HG02884 (cell line): ENCODE measurements around the gene MRGPRD.

Experiments used
- ATAC-seq: cut with Tn5 transposase; IDR thresholded peaks from one replicate; pipeline ENCODE4 v1.9.1; 2021; ENCODE audit warnings: mild to moderate bottlenecking, moderate library complexity; ENCODE audit not compliant: unreplicated experiment

Gene MRGPRD

GRCh38 chr11:68970921-68971636, 9.7 kb downstream of the MRGPRD start:
- no peak for ATAC-seq

DNA sequence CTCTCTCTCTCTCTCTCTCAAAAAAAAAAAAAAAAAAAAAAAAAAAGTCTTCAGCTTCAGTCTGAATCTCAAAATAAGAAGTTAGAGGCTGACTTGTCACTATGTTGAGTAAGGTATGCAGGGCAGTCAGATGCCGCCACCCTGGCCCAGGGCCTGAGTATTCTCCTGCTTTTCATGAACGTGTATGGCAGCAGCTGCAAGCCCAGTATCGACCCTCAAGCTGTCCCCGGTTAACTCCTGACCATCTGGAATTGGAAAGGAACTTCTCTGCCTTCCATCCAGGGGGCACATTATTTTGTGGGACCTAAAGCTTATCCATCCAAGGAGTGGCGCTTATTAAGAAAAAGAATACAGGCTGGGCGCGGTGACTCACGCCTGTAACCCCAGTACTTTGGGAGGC, 11.4 kb downstream of the MRGPRD start:
- ATAC-seq, result no peak

DNA sequence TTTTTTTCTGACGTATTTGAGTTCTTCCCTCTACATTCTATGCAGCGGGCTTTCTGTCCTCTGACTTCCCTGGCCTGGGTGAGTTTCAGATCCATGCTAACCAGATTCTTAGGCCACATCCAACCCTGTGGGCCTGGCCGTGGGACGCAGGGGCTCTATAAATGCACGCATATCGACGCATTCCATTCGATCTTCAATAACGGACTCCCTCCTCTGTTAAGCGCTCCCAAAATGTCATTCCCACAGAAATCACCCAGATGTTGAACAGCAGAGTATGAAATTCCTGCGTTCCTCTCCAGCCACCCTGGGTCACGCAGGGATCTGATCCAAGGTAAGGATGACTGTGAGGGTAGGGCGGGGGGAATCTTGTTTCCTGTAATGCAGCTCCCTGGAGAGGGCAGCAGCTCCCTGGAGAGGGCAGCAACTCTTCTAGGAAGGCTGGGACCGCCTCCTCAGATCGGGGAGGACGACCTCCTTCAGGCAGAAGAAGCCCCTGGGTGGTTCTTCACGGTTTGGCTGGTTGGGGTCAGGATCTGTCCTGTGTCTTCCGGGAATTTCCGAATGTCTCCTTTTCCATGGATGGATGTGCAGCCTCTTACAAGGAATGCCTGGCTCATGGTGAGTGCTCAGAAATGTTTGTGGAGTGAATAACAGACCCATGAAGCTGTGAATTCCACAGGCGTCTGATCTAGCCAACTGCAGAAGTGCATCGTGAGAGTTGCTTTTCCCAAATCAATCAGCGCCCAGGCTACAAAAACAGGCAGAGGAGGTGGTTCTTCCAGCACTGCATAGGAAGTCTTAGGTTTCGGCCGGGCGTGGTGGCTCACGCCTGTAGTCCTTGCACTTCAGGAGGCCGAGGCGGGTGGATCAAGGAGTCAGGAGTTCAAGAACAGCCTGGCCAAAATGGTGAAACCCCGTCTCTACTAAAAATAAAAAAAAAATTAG, 12.2 kb downstream of the MRGPRD start:
- ATAC-seq, result no peak

DNA sequence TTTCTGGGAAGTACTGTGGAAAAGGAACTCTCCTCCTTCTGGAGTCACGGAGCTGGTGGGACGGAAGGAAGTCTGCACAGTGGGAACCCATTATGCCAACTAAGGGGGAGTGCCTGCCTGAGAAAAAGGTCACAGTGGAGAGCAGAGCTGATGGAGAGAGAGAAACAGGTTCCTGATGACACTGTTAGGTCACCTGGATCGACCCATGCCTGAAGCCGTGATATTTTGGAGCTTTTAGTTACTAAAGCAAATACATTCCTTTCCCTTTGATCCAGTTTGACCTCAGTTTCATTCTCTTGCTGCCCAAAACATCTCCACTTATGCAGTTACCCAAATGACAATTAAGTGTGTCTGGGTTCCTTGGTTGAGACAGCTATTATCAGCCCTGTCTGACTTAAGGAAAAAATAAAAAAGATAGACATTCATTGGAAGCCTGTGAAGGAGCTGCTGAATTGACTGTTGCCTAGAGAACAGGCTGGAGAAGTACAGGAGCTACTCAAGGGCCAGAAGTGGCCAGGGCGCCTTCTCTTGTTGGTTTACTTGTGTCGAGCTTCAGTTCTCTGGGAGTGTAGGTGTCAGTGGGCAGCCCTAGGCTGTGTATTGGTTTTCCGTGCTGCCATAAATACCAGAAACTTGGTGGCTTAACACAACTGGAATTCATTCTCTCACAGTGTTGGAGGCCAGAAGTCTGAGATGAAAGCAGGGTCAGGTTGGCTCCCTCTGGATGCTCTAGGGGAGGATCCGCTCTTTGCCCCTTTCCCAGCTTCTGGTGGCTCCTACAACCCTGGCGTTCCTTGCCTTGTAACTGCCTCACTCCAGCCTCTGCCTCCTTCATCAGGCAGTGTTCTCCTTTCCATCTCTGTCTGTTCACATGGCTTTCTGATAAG, 13.6 kb downstream of the MRGPRD start:
- no peak for ATAC-seq

GRCh38 chr11:68965901-68966853, 14.6 kb downstream of the MRGPRD start:
- no peak for ATAC-seq

DNA sequence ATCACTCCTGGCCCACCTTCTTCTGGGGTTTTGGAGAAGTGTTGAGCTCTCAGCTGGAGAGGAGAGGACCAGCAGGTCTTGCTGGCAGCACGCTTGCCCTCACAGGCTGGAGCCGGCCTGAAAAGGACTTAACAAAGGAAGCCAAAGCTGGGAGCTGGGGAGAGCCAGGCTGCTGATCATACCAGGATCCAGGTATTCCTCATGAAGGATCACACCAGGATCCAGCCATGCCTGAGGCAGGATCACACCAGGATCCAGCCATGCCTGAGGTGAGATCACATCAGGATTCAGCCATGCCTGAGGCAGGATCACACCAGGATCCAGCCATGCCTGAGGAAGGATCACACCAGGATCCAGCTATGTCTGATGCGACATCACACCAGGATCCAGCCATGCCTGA, 17.0 kb downstream of the MRGPRD start:
- ATAC-seq, result no peak

DNA sequence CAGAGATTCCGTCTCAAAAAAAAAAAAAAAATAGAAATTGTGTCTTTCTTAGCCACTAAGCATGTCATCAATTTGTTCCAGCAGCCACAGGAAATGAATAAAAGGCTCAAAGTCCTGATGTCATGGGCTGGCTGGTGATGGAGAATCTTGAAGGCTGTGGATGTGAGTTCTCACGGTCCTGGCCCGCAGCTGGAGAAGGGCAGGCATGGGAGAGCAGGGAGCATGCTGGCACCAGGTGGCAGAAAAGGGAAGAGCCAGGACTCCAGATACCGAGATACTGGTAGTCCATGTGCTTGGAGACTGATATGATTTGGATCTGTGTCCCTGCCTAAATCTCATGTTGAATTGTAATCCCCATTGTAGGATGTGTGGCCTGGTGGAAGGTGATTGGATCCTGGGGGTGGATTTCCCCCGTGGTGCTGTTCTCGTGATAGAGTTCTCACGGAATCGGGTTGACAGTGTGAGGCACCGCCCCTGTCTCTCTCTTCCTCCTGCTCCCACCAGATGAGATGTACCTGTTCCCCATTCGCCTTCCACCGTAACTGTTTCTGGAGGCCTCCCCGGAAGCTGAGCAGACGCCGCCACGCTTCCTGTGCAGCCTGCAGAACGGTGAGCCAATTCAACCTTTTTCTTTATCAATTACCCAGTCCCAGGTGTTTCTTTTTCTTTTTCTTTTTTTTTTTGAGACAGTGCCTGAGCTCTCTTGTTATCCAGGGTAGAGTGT, 18.1 kb downstream of the MRGPRD start:
- no peak for ATAC-seq

- ATAC-seq, result no peak
Observed at GRCh38 chr11:68961245-68961644, 19.5 kb downstream of the MRGPRD start.

DNA sequence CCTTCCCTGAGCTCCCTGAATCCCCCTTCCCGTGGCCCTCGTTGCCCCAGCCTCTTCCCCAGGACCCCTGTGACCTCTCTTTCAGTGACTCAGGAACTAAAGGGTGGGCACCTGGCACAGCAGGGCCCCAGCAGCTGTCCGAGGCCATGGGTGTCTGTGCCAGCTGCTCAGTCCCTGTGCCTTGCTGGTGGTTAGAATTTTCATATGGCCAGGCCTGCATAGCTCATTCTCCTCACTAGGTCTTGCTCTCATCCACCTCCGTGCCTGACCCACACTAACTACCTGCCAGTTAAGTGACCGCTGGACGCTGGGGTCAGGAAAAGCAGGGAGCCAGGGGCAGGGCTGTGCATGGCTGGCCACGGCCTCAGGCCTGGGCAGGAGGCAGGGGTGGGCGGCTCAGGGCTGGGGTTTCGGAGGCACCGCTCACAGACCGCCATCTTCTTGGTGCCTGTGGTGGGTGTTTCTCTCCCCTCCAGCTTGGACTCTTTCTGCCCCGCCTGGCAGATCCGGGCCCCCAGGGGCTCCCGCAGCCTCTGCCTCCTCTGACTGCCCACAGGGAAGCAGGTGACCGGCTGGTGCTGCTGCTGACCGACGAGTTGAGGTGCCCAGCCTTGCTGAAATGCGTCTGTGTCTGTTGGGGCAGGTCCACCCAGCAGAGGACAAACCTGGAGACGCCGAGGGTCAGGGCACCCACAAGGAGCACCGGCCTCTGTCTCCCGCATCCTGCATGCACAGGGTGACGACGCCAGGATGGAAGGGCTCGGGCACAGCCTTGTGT, 20.3 kb downstream of the MRGPRD start:
- ATAC-seq, result no peak

DNA sequence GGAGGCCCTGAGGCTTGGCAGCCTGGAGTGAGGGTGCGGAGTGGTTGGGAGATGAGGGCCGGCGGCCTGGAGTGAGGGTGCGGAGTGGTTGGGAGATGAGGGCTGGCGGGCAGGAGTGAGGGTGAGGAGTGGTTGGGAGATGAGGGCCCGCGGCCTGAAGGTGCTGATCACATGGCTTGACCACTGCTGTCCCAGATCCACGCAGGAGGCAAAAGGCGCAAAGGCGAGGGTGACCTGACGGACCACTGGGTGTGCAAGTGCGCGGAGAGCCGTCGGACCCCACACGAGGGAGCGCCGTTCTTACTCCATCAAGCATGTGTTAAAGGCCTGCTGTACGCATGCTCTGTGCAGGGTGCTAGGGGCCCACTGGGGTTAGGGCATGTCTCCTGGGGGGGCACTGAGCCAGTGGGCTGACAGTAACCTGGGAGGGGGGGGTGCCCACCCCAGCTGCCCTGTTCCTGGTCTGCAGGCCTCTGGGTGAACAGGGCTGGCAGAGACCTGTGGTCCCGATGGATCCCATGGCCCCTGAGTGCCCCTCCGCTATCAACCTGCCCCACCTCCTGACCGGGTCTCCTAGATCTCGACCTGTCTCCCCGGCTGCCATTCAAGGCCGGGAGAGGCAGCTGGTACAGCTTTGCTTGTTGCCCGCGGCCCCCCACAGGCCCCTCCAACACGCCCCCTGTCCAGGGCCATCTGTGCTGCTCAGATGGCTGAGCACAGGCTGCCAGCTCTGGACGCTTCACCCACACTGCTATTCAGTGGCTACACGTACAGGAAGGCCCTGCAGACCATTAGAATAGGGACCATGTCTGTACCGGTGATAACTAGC, 21.1 kb downstream of the MRGPRD start:
- no peak for ATAC-seq

DNA sequence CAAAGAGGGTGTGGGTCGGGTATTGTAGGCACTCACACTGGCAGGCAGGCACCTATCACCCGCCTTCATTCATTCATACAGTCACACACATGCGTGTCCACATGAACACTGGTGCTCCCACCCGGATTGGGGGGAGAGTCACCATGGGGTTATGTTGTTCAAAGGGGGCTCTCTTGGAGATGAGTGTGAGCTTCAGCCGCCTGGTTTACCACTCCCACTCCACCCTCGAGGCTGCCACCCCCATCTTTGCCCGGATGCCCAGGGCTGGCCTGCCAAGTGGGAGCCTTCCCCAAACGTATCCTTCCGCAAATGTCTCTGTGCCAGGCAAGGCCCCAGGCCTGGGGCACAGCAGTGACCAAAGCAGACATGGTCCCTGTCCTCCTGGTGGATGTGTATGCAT, 22.6 kb downstream of the MRGPRD start:
- ATAC-seq, result no peak

DNA sequence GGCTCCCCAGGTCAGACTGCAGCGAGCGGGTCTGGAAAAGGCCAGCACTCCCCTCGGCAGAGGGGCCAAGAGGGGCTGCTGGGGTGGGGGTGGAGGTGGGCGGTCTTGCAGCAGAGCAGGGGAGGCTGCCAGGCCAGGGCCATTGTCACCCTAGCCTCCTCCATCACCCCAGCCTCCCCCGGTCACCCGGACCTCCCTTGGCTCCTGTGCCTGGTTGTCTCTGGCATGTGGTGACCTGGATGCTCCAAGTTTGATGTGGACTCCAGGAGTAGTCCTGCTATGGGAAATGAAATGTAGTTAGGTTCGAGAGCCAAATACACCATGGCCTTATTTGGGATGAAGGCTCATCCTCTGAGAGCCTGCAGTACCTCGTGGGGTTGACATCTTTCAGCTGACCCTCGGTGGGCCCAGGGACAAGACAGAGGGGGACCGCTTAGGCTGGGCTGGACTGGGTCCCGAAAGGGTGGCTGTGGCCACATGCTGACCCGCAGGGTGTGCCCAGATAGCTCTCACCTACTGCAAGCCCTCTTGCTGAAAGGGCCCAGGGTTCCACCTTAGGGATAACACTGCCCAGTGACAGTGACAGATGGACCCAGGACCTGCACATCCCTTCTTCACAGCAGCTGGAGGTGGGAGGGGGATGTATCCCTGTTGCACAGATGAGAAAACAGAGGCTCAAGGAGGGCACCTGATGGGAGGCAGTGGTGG, 24.1 kb downstream of the MRGPRD start:
- ATAC-seq, result no peak

DNA sequence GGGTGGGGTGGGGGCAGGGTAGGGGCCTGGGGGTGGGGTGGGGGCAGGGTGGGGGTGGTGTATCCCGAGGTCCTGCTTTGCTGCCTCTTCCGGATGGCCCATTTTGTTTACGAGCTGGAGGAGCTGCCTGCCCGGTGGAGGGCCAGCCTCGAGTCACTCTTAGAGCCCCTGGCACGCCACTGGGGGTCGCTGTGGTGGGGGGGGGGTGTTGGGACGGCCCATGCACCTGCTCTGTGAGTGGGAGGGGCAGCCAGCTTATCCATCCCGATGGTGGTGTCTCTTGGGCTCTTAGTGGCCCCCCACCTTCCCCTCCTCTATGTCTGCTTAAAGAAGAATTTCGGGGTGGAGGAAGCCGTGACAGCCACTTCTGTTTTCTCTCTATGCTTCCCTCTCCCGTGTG, 24.6 kb downstream of the MRGPRD start:
- ATAC-seq, result no peak

- ATAC-seq, result no peak
Observed at GRCh38 chr11:68955607-68955958, 25.2 kb downstream of the MRGPRD start.

- ATAC-seq, result no peak
Observed at GRCh38 chr11:68954836-68955606, 25.8 kb downstream of the MRGPRD start.

GRCh38 chr11:68950762-68951161, 30.0 kb downstream of the MRGPRD start:
- ATAC-seq, result no peak
